Measurements from ENCODE around the gene TIMD4.
"Not testable (repeated sequence)": the region's sequence is repeated elsewhere in the genome, so short reads cannot be mapped to it uniquely, and the experiment has no call there.

Gene TIMD4

GRCh38 chr5:156949424-156949823, 13.6 kb downstream of the TIMD4 start:
- Histone ChIP-seq H3K27me3 (ENCODE audit: insufficient read depth, low read length) (no peaks in the 10 kb centered on the region), H2AFZ (ENCODE audit: low read depth, low read length) (no peak overlapping the region), H3K36me3 (ENCODE audit: insufficient read depth, low read length) (no peaks in the 10 kb centered on the region), H3K9me3 (ENCODE audit: low read length) (no peaks in the 10 kb centered on the region), H3K4me1 (ENCODE audit: insufficient read depth, low read length) (no peaks in the 10 kb centered on the region), H3K4me3 (ENCODE audit: low read length) (no peak overlapping the region)

GRCh38 chr5:156947925-156948324, 15.1 kb downstream of the TIMD4 start:
- no peaks in the 10 kb centered on the region for H3K9me3 ChIP-seq (ENCODE audit: low read length)
- no peak overlapping the region for H2AFZ ChIP-seq (ENCODE audit: low read depth, low read length)
- no peak overlapping the region for H3K4me3 ChIP-seq (ENCODE audit: low read length)
- H3K27me3 ChIP-seq (ENCODE audit: insufficient read depth, low read length), result no peaks in the 10 kb centered on the region
- H3K36me3 ChIP-seq (ENCODE audit: insufficient read depth, low read length), result no peaks in the 10 kb centered on the region
- H3K4me1 ChIP-seq (ENCODE audit: insufficient read depth, low read length), result no peaks in the 10 kb centered on the region

GRCh38 chr5:156942064-156942463, 21.0 kb downstream of the TIMD4 start:
- Histone ChIP-seq H2AFZ (ENCODE audit: low read depth, low read length) (no peak overlapping the region), H3K4me1 (ENCODE audit: insufficient read depth, low read length) (no peaks in the 10 kb centered on the region), H3K9me3 (ENCODE audit: low read length) (no peaks in the 10 kb centered on the region), H3K27me3 (ENCODE audit: insufficient read depth, low read length) (no peaks in the 10 kb centered on the region), H3K4me3 (ENCODE audit: low read length) (no peak overlapping the region), H3K36me3 (ENCODE audit: insufficient read depth, low read length) (no peaks in the 10 kb centered on the region)

- H3K4me3 ChIP-seq (ENCODE audit: low read length); H3K4me1 ChIP-seq (ENCODE audit: insufficient read depth, low read length); H3K27me3 ChIP-seq (ENCODE audit: insufficient read depth, low read length); H2AFZ ChIP-seq (ENCODE audit: low read depth, low read length); H3K9me3 ChIP-seq (ENCODE audit: low read length); H3K36me3 ChIP-seq (ENCODE audit: insufficient read depth, low read length): not testable (repeated sequence)
Measured at GRCh38 chr5:156940462-156940861, 22.6 kb downstream of the TIMD4 start.

- H3K36me3 ChIP-seq (ENCODE audit: insufficient read depth, low read length), result no peaks in the 10 kb centered on the region
- H2AFZ ChIP-seq (ENCODE audit: low read depth, low read length), result no peak overlapping the region
- no peaks in the 10 kb centered on the region for H3K27me3 ChIP-seq (ENCODE audit: insufficient read depth, low read length)
- H3K4me3 ChIP-seq (ENCODE audit: low read length), result no peak overlapping the region
- no peaks in the 10 kb centered on the region for H3K4me1 ChIP-seq (ENCODE audit: insufficient read depth, low read length)
- no peaks in the 10 kb centered on the region for H3K9me3 ChIP-seq (ENCODE audit: low read length)
Measured at GRCh38 chr5:156936972-156937371, 26.1 kb downstream of the TIMD4 start.

- H3K4me3 ChIP-seq (ENCODE audit: low read length), result no peak overlapping the region
- no peaks in the 10 kb centered on the region for H3K36me3 ChIP-seq (ENCODE audit: insufficient read depth, low read length)
- H3K4me1 ChIP-seq (ENCODE audit: insufficient read depth, low read length), result no peaks in the 10 kb centered on the region
- no peak overlapping the region for H2AFZ ChIP-seq (ENCODE audit: low read depth, low read length)
- H3K9me3 ChIP-seq (ENCODE audit: low read length), result no peaks in the 10 kb centered on the region
- H3K27me3 ChIP-seq (ENCODE audit: insufficient read depth, low read length), result no peaks in the 10 kb centered on the region
Measured at GRCh38 chr5:156934450-156935211, 28.4 kb downstream of the TIMD4 start.

- no peaks in the 10 kb centered on the region for H3K9me3 ChIP-seq (ENCODE audit: low read length)
- no peak overlapping the region for H3K4me3 ChIP-seq (ENCODE audit: low read length)
- no peaks in the 10 kb centered on the region for H3K27me3 ChIP-seq (ENCODE audit: insufficient read depth, low read length)
- no peaks in the 10 kb centered on the region for H3K4me1 ChIP-seq (ENCODE audit: insufficient read depth, low read length)
- no peaks in the 10 kb centered on the region for H3K36me3 ChIP-seq (ENCODE audit: insufficient read depth, low read length)
- no peak overlapping the region for H2AFZ ChIP-seq (ENCODE audit: low read depth, low read length)
Measured at GRCh38 chr5:156929366-156929948, 33.6 kb downstream of the TIMD4 start.

- no peaks in the 10 kb centered on the region for H3K4me1 ChIP-seq (ENCODE audit: insufficient read depth, low read length)
- H3K27me3 ChIP-seq (ENCODE audit: insufficient read depth, low read length), result no peaks in the 10 kb centered on the region
- no peaks in the 10 kb centered on the region for H3K36me3 ChIP-seq (ENCODE audit: insufficient read depth, low read length)
- H3K9me3 ChIP-seq (ENCODE audit: low read length), result no peaks in the 10 kb centered on the region
- H2AFZ ChIP-seq (ENCODE audit: low read depth, low read length), result no peak overlapping the region
- H3K4me3 ChIP-seq (ENCODE audit: low read length), result no peak overlapping the region
Measured at GRCh38 chr5:156927545-156927944, 35.5 kb downstream of the TIMD4 start.

GRCh38 chr5:156925767-156926166, 37.3 kb downstream of the TIMD4 start:
- not testable (repeated sequence) for H3K9me3 ChIP-seq (ENCODE audit: low read length); H3K4me3 ChIP-seq (ENCODE audit: low read length); H3K27me3 ChIP-seq (ENCODE audit: insufficient read depth, low read length); H3K4me1 ChIP-seq (ENCODE audit: insufficient read depth, low read length); H3K36me3 ChIP-seq (ENCODE audit: insufficient read depth, low read length); H2AFZ ChIP-seq (ENCODE audit: low read depth, low read length)

GRCh38 chr5:156922207-156922792, 40.7 kb downstream of the TIMD4 start:
- no peaks in the 10 kb centered on the region for H3K4me1 ChIP-seq (ENCODE audit: insufficient read depth, low read length)
- no peaks in the 10 kb centered on the region for H3K9me3 ChIP-seq (ENCODE audit: low read length)
- H2AFZ ChIP-seq (ENCODE audit: low read depth, low read length), result no peak overlapping the region
- H3K4me3 ChIP-seq (ENCODE audit: low read length), result no peak overlapping the region
- no peaks in the 10 kb centered on the region for H3K36me3 ChIP-seq (ENCODE audit: insufficient read depth, low read length)
- H3K27me3 ChIP-seq (ENCODE audit: insufficient read depth, low read length), result no peaks in the 10 kb centered on the region

- Histone ChIP-seq H3K36me3 (ENCODE audit: insufficient read depth, low read length) (no peaks in the 10 kb centered on the region), H3K27me3 (ENCODE audit: insufficient read depth, low read length) (no peaks in the 10 kb centered on the region), H3K9me3 (ENCODE audit: low read length) (no peaks in the 10 kb centered on the region), H3K4me3 (ENCODE audit: low read length) (no peak overlapping the region), H2AFZ (ENCODE audit: low read depth, low read length) (no peak overlapping the region), H3K4me1 (ENCODE audit: insufficient read depth, low read length) (no peaks in the 10 kb centered on the region)
Measured at GRCh38 chr5:156920861-156921431, 42.1 kb downstream of the TIMD4 start.

GRCh38 chr5:156920042-156920860, 42.8 kb downstream of the TIMD4 start:
- H3K9me3 ChIP-seq (ENCODE audit: low read length), result no peaks in the 10 kb centered on the region
- no peak overlapping the region for H2AFZ ChIP-seq (ENCODE audit: low read depth, low read length)
- no peaks in the 10 kb centered on the region for H3K27me3 ChIP-seq (ENCODE audit: insufficient read depth, low read length)
- H3K4me3 ChIP-seq (ENCODE audit: low read length), result no peak overlapping the region
- H3K36me3 ChIP-seq (ENCODE audit: insufficient read depth, low read length), result no peaks in the 10 kb centered on the region
- H3K4me1 ChIP-seq (ENCODE audit: insufficient read depth, low read length), result no peaks in the 10 kb centered on the region

All from neuron (in vitro differentiated cells).